ENCODE results near the gene PRLR. TPM values are rescaled to one million over a fixed set of nuclear protein-coding genes. Genes with fewer than 3 reads are reported as not detected.

Gene PRLR
- total and polyA plus RNA-seq, 9 of the 15 experiments (the other 6 are each of a cell fraction or from before 2014, with no cell fraction given): 0.02 TPM; not detected in 8

- Histone ChIP-seq H3K79me2 (ENCODE audit: control insufficient read depth, insufficient read depth, low read length) (no peaks in the 10 kb centered on the region), H3K9ac (ENCODE audit: insufficient read depth in 1 of 2, low read depth in 2 of 2, low read length in 2 of 2) (no peak overlapping the region), H3K4me2 (ENCODE audit: insufficient read depth, low read length) (no peak overlapping the region), H3K27me3 (ENCODE audit: control insufficient read depth in 2 of 2, insufficient read depth in 2 of 2, low read length in 2 of 2) (no peaks in the 10 kb centered on the region), H3K9me1 (ENCODE audit: control insufficient read depth, insufficient read depth, low read length) (no peaks in the 10 kb centered on the region), H3K36me3 (ENCODE audit: control insufficient read depth, insufficient read depth, low read length) (no peaks in the 10 kb centered on the region), H3K4me1 (replicated peaks in 1 of 2; ENCODE audit: control insufficient read depth in 2 of 2, insufficient read depth in 2 of 2, low read length in 2 of 2) (no peaks in the 10 kb centered on the region), H3K27ac (ENCODE audit: extremely low read depth, low read depth, low read length) (no peak overlapping the region), H2AFZ (ENCODE audit: low read depth, low read length) (no peak overlapping the region), H4K20me1 (replicated peaks; ENCODE audit: control insufficient read depth, insufficient read depth, low read length) (no peaks in the 10 kb centered on the region), H3K9me3 (replicated peaks; ENCODE audit: control insufficient read depth, insufficient read depth, low read depth, low read length) (no peaks in the 10 kb centered on the region), H3K4me3 (no peak overlapping the region)
- DNase-seq (ENCODE audit: extremely low read depth in 1 of 4, low spot score in 3 of 4) (no peak), FAIRE-seq (no peak), ATAC-seq (no peak)
- CTCF ChIA-PET (ENCODE audit: low intra/inter-chr PET ratio): no interaction called here
- no TSS peak for BruUV-seq (replicated peaks)
- POLR2A ChIA-PET: no interaction called here
- in situ Hi-C loops (cut with MboI): no loop called here
- intact Hi-C loops (cut with micrococcal nuclease): no loop called here
- TF ChIP-seq ZNF507 (tag; conservative IDR thresholded peaks at IDR 0.05) (no peak), TCF15 (CRISPR knock-in tag; IDR thresholded peaks at IDR 0.05) (no peak), JUN (IDR thresholded peaks at IDR 0.05; ENCODE audit: borderline replicate concordance, low read depth, low read length) (no peak), JUN (CRISPR knock-in tag; IDR thresholded peaks at IDR 0.05; ENCODE audit: borderline replicate concordance) (no peak), KLF10 (CRISPR knock-in tag; IDR thresholded peaks at IDR 0.05) (no peak), TEAD1 (CRISPR knock-in tag; IDR thresholded peaks at IDR 0.05) (no peak), DACH1 (IDR thresholded peaks at IDR 0.05; ENCODE audit: partially characterized antibody) (no peak), FIP1L1 (IDR thresholded peaks at IDR 0.05; ENCODE audit: low read depth, low read length, poor library complexity, severe bottlenecking) (no peak), MGA (IDR thresholded peaks at IDR 0.05) (no peak), SETDB1 (IDR thresholded peaks at IDR 0.05; ENCODE audit: low read length) (no peak), GTF2F1 (IDR thresholded peaks at IDR 0.05; ENCODE audit: low read depth, low read length) (no peak), KDM1A (IDR thresholded peaks at IDR 0.05) (no peak), HSF4 (CRISPR knock-in tag; IDR thresholded peaks at IDR 0.05; ENCODE audit: borderline replicate concordance) (no peak), ZNF324 (CRISPR knock-in tag; IDR thresholded peaks at IDR 0.05) (no peak)
These were observed 171.0 kb downstream of the PRLR start for GRCh38 chr5:35059251-35059650.

Measured in K562 (cell line).